Stimulated activated CD8-positive, alpha-beta memory T cell treated with anti-CD3 and anti-CD28 coated beads, Interleukin-15, amount 100 ng/mL, for 1 hour (primary cell): Measurements from ENCODE around the gene LDLRAD3.

Experiments used
- DNase-seq: peaks from one replicate; pipeline ENCODE4 v3.0.0-alpha.2; 2020; ENCODE audit warnings: low read depth

Gene LDLRAD3

GRCh38 chr11:35962369-35963138, 18.7 kb downstream of the LDLRAD3 start:
- no peak for DNase-seq

DNA sequence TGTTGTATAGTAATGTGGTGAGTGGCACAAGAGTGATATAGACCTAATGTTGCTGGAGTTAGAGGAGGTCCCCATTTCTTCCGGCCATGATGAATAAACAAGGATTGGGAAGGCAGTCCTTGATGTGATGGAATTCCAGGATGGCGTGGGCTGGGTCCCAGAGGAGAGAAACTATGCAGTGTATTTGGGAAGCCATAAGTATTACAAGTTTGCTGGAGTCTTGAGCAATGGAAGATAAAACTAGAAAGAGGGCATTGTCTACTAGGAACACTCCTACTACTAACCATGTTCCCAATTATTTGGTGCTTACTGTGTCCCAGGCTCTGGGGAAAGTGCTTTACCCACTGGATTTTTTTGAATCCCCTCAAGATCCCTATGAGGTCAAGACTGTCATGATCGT, 20.0 kb downstream of the LDLRAD3 start:
- no peak for DNase-seq

DNA sequence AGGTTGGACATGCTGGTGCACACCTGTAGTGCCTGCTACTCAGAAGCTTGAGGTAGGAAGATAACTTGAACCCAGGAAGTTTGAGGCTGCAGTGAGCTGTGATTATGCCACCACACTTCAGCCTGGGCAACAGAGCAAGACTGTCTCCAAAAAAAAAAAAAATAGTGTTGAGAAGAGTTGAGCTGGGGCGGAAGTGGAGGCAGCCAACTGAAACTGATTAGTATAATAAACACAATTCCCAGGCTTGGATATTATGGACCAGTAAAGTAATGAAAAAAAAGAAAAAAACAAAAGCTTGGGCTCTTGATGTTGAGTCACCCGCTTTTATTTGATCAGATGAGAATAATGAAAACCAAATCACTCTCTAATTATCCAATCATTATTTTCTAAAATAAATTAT, 21.0 kb downstream of the LDLRAD3 start:
- no peak for DNase-seq

DNA sequence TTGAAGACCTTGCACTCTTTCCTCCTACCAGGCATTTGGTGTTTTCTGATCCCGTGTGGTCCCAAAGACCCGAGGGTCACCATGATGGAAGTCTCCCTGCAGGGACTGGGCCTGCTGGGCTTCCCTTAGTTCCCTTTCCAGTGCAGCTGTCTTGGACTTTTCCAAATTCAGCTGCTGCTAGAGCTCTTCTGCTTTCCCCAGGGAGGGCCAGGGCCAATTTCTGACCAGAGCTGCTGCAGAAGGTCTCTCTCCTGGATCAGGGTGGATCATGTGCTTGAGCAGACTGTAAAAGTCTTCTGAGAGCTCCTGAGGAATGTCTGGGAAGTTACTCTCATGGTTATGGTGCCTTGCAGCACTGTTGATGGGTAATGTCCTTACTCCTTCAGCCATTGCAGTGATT, 23.2 kb downstream of the LDLRAD3 start:
- DNase-seq, result no peak

DNA sequence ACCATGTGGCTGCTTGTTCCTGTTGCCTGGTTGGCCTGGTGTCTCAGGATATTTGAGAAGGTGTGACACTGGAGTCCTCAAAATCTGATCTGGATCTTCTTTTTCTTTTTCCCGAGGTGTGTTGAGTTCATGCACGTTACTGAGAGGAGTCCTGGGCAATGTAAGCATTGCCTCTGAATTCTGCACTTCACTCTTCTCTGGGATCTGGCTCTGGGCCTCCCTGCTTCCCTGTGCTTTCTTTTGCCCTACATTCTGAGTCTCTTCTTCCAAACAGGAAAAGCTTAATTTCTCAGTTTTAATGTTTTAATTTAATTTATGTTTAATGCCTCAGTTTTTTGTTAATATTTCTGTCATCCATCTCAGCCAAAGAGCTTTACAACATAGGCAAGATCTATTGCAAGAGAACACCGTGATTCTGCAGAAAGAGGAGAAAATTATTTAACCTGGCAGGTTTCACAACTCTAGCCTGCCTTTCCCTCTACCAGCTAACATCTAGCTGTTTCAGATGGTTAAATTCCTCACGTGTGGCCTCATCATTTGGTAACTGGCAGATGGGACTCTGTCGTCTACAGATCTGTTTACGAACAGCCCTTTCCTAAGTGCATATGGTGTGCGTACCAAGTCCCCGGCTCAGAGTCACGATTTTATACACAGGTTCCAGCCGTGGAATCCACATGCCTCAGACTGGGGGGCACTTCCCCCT, 24.7 kb downstream of the LDLRAD3 start:
- no peak for DNase-seq

GRCh38 chr11:35969089-35970042, 25.5 kb downstream of the LDLRAD3 start:
- no peak for DNase-seq

- no peak for DNase-seq
Measured at GRCh38 chr11:35970445-35970844, 26.6 kb downstream of the LDLRAD3 start.

GRCh38 chr11:35971841-35972422, 28.1 kb downstream of the LDLRAD3 start:
- no peak for DNase-seq

DNA sequence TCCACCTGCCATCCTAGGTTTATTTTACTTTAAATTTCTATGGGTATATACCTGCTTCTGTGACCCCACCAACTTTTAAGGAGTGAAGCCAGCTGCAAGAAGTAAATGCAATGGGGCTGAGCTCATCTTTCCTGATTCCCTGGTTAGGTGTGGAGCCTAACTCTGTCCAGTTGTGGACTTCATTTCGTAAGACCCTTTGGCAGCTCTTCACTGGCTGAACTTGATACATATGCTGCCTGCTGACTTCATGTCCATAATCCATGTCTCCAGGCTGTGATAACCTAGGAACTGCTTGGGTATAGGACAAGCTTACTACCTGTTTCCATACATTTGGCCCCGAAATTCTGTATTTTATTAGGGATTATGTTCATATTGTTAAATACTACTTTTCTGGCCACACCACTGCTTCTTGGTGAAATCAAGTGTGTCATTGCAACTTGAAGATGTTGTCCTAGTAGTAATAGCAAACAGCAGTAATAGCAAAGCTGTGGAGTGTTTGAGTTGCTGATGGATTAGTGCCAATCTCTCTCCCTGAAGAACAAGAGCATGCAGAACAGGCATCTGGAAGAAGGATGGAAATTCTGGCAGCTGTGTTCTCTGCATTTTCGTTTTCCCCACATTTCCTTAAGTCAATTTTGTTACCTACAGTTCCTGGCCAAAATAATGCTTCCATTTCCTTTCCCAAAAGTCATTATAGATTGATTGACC, 31.2 kb downstream of the LDLRAD3 start:
- no peak for DNase-seq

GRCh38 chr11:35976434-35976833, 32.6 kb downstream of the LDLRAD3 start:
- DNase-seq, result no peak

DNA sequence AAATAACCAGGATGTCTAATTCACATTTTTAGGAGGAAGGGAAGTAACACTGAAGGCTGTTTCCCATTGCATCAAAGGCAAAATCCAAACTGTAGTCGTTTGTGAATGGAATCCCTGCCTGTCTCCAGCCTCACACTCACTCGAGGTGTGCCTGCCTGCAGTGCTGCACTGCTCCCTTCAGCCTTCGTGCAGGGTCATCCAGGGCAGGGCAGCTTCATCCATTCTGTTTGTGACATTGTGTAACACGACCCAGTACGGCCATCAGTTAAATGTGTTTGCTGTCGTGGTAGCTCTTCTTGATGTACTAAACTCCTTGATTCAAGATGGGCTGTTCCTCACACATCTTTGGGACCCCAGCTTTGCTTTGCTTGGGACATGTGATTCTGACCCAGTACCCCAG, 34.3 kb downstream of the LDLRAD3 start:
- DNase-seq, result no peak

DNA sequence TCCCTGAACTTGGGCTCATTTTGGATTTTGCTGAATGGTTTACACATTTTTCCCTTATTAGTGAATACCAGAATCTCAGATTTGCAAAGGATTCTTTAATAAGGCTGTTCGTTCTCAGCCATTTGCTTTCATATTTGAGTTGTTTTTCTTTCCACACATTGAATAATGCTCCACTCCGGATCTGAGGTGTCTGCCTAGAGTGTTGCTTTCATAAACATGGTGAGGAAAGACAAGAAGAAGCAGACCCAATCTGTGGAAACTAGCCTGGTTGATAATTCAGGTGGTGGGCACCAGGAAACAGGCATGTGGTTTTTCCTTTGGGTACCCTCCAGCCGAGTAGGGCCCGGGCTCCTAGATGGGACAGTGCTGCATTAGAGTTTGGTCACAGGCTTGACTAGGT, 35.0 kb downstream of the LDLRAD3 start:
- DNase-seq, result no peak

GRCh38 chr11:35980686-35981390, 37.0 kb downstream of the LDLRAD3 start:
- DNase-seq, result no peak

DNA sequence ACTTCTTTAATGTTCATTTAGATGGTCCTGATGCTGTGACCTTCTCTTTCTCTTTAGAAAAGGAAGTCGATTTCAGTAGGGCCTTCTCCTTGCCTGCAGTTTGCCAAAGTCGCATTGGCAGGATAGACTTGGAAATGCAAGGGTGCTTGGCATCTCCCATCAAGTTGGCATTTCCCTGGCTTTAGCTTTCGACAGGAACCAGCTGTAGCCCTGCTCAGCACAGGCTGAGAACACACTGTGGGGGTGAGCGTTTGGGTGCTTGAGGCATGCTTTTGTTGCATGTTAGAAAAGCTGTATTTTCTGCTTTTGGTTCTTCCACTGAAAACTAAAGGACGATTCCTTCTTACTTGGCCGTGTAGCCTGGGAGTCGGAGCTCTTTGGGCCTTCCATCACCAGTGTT, 37.7 kb downstream of the LDLRAD3 start:
- no peak for DNase-seq

- DNase-seq, result no peak
Measured at GRCh38 chr11:35982061-35982460, 38.2 kb downstream of the LDLRAD3 start.

GRCh38 chr11:35983981-35984380, 40.1 kb downstream of the LDLRAD3 start:
- DNase-seq, result no peak

GRCh38 chr11:35986947-35987346, 43.1 kb downstream of the LDLRAD3 start:
- DNase-seq, result no peak

- DNase-seq, result no peak
Measured at GRCh38 chr11:35990170-35990569, 46.3 kb downstream of the LDLRAD3 start.

DNA sequence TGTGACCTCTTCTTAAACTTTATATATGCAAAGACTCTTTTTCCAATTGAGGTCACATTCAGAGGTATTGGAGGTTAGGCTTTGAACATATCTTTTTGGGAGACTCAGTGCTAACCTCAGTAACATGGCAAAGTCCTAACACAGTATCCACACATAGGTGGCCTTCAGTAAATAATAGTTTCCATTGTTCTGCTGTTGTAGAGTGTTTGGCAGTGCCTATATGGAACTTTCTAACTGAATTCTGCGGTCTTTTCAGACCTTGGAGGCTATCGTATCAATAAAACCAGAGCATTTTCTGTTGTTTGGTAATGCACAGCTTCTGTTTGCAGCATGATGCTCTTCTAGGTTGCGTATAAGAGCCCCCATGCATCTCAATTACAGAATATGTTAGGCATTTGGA, 47.0 kb downstream of the LDLRAD3 start:
- no peak for DNase-seq

GRCh38 chr11:35992548-35992947, 48.7 kb downstream of the LDLRAD3 start:
- no peak for DNase-seq

- DNase-seq, result no peak
Measured at GRCh38 chr11:35994421-35994820, 50.6 kb downstream of the LDLRAD3 start.
